Activated CD4-positive, CD25-positive, alpha-beta regulatory T cell treated with anti-CD3 and anti-CD28 coated beads, Interleukin-2, amount 50 U/mL, for 72 hours (primary cell): ENCODE measurements around the gene CLN5.

Experiments
- DNase-seq: peaks from one replicate; pipeline ENCODE4 v3.0.0; 2021

The CLN5 gene

GRCh38 chr13:77022341-77022740 is 30.5 kb downstream of the CLN5 start:
- DNase-seq, result no peak

GRCh38 chr13:77026255-77026860 is 34.5 kb downstream of the CLN5 start:
- DNase-seq, result peak; percentile 74

GRCh38 chr13:77026861-77027621 is 35.2 kb downstream of the CLN5 start, which contains the start of gene FBXL3:
Gene FBXL3 (minus strand): TSS chr13:77027159. CDS start chr13:77021860, 5,299 bp downstream.
- peak; percentile 80 for DNase-seq

- DNase-seq, result no peak
Measured at GRCh38 chr13:77028202-77028601, 36.3 kb downstream of the CLN5 start.

GRCh38 chr13:77029436-77029835 is 37.6 kb downstream of the CLN5 start:
- DNase-seq, result no peak

GRCh38 chr13:77031656-77032243 is 39.9 kb downstream of the CLN5 start:
- no peak for DNase-seq

- no peak for DNase-seq
Measured at GRCh38 chr13:77033717-77034302, 41.9 kb downstream of the CLN5 start.

GRCh38 chr13:77034881-77035280 is 43.0 kb downstream of the CLN5 start:
- no peak for DNase-seq

- DNase-seq, result no peak
Measured at GRCh38 chr13:77036279-77036678, 44.4 kb downstream of the CLN5 start.

GRCh38 chr13:77038907-77039480 is 47.1 kb downstream of the CLN5 start:
- no peak for DNase-seq

GRCh38 chr13:77040076-77040475 is 48.2 kb downstream of the CLN5 start:
- no peak for DNase-seq

GRCh38 chr13:77040835-77041234 is 49.0 kb downstream of the CLN5 start:
- DNase-seq, result no peak

- no peak for DNase-seq
Measured at GRCh38 chr13:77042566-77043177, 50.8 kb downstream of the CLN5 start.

- DNase-seq, result no peak
Measured at GRCh38 chr13:77047649-77048343, 55.9 kb downstream of the CLN5 start.

- DNase-seq, result no peak
Measured at GRCh38 chr13:77048681-77049080, 56.8 kb downstream of the CLN5 start.

- no peak for DNase-seq
Measured at GRCh38 chr13:77053192-77053591, 61.3 kb downstream of the CLN5 start.
